Activated T-helper 17 cell treated with anti-CD3 and anti-CD28 coated beads, Interleukin-2, amount 50 U/mL, for 72 hours (primary cell): ENCODE data around the gene IDUA. TPM values are rescaled to one million over a fixed set of nuclear protein-coding genes. Genes with fewer than 3 reads are reported as not detected.

Experiments used
- ATAC-seq: fragments of 150-1000 bp; cut with Tn5 transposase; replicated peaks from 2 replicates; pipeline ENCODE4 v1.10.0; 2021; ENCODE audit warnings: mild to moderate bottlenecking, moderate library complexity
- H3K27ac Mint-ChIP-seq: one replicate; pipeline ENCODE4 v1.8.0; 2022; ENCODE audit warnings: mixed read lengths
- H3K27me3 Mint-ChIP-seq: one replicate; pipeline ENCODE4 v1.8.0; 2022; ENCODE audit warnings: mixed read lengths
- H3K36me3 Mint-ChIP-seq: one replicate; pipeline ENCODE4 v1.8.0; 2022; ENCODE audit warnings: low read depth, mild to moderate bottlenecking, mixed read lengths
- H3K4me1 Mint-ChIP-seq: one replicate; pipeline ENCODE4 v1.8.0; 2022; ENCODE audit warnings: mixed read lengths
- H3K4me3 Mint-ChIP-seq: one replicate; pipeline ENCODE4 v1.8.0; 2022; ENCODE audit warnings: mild to moderate bottlenecking, mixed read lengths
- H3K9me3 Mint-ChIP-seq: one replicate; pipeline ENCODE4 v1.8.0; 2022; ENCODE audit warnings: mixed read lengths
- total RNA-seq, 2 donors: library from RNA; stranded (reverse); gene quantifications; one replicate each; pipeline ENCODE4 v1.2.3, GENCODE V29; 2022

The IDUA gene
- total RNA-seq, 2 donors from 2014 or later, result 14.9 to 16.4 TPM

DNA sequence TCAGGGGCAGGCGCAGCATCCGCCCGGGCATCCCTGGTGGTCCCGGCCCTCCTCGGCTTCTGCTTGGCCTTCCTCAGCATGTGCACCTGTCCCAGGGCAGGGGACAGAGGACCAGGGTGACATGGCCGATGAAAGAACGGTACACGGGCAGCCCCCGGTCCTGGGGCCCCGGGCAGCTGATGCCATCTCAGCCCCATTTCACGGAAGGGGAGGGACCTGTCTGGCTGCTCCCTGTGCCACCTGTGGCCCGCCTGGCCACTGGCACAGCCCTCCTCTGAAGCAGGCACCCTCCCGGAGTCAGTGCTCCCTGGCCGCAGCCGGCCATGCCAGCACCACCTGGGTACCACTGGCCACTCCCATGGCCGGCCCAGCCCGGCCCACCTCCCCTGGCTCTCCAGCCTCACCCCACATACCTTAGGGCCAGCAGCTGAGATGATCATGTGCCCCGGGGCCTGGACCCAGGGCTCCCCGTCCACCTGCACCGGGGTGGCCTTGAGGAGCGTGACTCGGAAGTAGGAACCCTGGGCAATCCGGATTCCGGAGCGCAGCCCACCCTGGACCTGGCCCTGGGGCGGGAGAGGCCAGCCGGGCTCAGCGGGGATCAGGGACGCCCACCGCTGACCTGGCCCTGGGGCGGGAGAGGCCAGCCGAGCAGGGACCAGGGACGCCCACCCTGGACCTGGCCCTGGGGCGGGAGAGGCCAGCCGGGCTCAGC lies 26.1 kb upstream of the IDUA start:
- H3K27ac Mint-ChIP-seq, result no peak overlapping the region
- H3K9me3 Mint-ChIP-seq, result no peaks in the 10 kb centered on the region
- no peak for ATAC-seq
- H3K27me3 Mint-ChIP-seq, result no peaks in the 10 kb centered on the region
- H3K4me3 Mint-ChIP-seq, result no peak overlapping the region
- no peaks in the 10 kb centered on the region for H3K4me1 Mint-ChIP-seq
- no peaks in the 10 kb centered on the region for H3K36me3 Mint-ChIP-seq

DNA sequence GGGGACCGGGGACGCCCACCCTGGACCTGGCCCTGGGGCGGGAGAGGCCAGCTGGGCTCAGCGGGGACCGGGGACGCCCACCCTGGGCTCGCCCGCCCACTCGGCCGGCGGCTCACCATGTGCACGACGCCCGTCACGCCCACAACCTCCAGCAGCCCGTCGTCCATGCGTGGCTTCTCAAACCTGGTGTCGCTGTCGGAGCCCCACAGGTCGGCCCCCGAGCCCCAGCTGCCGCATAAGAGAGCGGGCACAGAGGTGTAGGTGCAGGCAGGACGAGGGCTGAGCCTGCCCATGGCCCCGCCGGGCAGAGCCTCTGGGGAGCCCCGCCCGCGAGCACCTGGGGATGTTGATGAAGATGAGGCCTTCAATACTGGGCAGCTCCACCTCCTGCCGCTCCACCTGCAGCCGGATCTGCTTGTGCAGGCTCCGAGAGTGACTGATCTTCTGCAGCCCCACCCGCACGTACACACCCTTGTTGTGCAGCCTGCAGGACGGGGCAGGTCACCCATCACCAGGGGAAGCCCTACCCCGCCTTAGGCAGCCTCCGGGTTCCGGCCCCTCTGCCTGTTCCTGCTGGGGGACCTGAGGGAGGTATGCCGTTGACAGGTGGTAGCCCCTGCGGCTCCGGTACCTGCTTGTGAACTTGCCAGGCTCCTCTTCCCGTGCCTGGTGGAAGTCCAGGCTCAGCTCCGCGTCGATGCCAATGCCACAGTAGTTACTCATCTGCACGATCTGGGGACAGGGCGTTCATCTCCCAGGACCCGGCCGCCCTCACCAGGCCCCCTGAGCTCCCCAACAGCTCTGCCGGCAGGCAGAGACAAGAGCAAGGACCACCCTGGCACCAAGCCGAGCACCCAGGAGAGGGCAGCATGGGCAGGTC lies 25.3 kb upstream of the IDUA start:
- H3K27ac Mint-ChIP-seq, result no peak overlapping the region
- H3K36me3 Mint-ChIP-seq, result no peaks in the 10 kb centered on the region
- no peak for ATAC-seq
- H3K27me3 Mint-ChIP-seq, result no peaks in the 10 kb centered on the region
- no peak overlapping the region for H3K4me3 Mint-ChIP-seq
- H3K4me1 Mint-ChIP-seq, result no peaks in the 10 kb centered on the region
- no peaks in the 10 kb centered on the region for H3K9me3 Mint-ChIP-seq

DNA sequence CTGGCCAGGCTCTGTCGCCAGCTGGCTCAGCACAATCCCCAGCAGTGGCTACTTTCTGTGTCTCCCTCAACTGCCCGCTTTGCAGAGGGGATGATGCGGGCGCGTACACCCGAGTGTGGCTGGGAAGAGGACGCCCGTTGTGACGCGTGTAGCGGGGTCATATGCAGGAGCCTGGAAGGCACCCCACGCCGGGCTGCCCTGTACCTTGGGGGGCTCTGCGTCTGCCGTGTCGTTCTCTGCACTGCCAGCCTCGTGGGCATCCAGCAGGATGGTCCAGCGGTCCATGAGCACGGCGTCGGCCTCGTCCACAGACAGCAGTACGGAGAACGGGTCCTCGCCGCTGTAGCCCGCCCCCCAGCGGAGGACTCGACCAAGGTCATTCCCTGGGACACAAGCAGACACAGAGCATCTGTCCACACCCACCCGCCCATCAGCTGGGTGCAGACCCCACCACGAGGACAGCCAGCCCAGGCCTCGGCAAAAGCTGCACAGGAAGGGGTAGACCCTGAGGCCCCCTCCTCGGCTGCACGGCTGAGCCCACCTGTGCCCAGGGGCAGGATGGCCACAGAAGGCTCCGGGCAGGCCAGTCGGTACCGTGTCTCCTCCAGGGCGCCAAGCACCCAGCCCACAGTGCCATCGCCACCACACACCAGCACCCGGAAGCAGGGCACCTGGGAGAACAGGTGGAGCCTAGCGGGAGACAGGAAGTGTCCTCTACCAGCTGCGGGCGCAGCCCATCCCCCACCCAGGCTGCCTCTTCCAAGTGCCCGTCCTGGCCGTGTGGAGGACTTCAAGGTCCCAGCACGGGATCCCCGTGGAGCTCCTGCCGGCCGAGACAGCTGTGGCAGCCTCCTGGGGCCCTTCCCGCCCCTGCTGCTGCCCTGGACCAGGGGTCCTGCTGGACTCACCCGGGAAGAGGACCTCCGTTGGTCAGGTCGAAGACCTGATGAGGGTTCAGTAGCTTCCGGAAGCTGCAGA lies 24.3 kb upstream of the IDUA start:
- Mint-ChIP-seq H3K36me3 (no peaks in the 10 kb centered on the region), H3K4me1 (no peaks in the 10 kb centered on the region), H3K9me3 (no peaks in the 10 kb centered on the region), H3K27me3 (no peaks in the 10 kb centered on the region), H3K4me3 (no peak overlapping the region), H3K27ac (no peak overlapping the region)
- no peak for ATAC-seq

DNA sequence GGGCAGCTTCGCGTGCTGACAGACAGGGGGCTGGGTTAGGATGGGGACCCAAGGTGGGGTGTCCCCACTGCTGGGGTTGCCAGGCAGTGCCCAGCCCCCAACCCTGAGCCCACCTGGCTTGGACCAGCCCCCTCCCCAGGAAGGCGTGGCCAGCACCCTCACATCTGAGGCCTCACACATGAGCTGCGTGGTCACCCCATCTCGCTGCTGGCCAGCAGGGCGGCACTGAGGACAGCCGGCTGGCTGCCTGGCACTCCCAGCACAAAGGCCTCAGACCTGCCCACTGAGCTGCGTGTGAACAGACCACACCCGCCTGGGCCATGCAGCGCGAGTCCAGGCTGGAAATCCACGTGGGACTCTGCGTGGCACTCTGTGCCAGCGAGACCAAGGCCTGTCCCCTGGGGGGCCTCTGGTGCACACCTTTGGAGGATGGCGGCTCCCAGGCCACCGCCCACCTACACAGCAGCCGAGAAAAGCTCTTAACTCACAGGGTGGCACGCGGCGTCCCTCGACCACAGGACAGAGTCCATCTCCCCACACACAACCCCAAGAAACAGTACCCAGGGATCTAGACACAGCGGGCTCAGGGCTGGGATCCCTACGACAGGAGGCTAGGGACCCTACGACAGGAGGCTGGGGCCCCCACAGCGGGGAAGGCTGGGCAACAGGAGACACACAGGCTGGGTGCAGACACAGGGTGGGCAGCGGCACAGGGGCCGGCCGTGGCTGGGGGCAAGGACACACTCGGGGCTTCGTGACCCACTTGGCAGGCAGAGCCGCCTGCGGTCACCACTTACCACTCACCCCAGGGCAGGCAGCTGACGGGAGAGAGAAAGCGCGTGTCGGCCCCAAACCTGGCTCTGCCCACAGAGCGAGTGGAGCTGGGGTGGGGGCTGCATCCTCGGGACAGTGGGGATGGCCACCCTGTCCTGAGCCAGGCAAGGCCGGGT lies 23.3 kb upstream of the IDUA start:
- no peaks in the 10 kb centered on the region for H3K9me3 Mint-ChIP-seq
- H3K4me3 Mint-ChIP-seq, result no peak overlapping the region
- no peaks in the 10 kb centered on the region for H3K27me3 Mint-ChIP-seq
- no peak overlapping the region for H3K27ac Mint-ChIP-seq
- ATAC-seq, result no peak
- H3K4me1 Mint-ChIP-seq, result no peaks in the 10 kb centered on the region
- no peaks in the 10 kb centered on the region for H3K36me3 Mint-ChIP-seq

DNA sequence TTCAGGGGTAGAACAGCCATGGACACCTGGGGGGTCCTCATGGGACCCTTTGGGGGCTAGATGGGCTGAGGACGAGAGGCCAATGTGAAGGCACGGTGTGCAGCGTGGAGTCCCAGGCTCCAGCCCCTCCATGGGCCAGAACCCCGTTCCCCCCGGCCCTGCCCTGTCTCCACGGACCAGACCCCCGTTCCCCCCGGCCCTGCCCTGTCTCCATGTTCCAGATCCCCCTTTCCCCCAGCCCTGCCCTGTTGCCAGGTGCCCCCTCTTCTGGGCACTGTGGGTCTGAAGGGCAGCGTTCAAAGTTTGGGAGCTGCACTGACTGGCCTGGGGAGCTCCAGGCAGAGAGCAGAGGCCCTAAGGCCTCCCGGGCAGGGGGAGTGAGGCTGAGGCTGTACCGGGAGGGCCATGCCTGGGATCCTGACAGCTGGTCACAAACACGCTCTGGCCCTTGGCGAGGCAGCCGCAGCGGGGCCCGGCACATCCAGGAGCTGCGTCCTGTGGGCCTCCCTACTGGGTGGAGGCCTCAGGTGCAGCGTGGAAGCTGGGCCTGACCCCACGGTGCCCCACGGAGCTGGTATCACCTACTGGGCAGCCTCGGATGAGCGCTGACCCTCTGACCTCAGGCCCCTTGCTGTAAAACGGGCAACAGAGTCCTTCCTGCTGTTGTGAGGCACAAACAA lies 22.4 kb upstream of the IDUA start:
- H3K4me1 Mint-ChIP-seq, result no peaks in the 10 kb centered on the region
- H3K36me3 Mint-ChIP-seq, result no peaks in the 10 kb centered on the region
- H3K27me3 Mint-ChIP-seq, result no peaks in the 10 kb centered on the region
- H3K9me3 Mint-ChIP-seq, result no peaks in the 10 kb centered on the region
- no peak overlapping the region for H3K4me3 Mint-ChIP-seq
- no peak overlapping the region for H3K27ac Mint-ChIP-seq
- ATAC-seq, result no peak

DNA sequence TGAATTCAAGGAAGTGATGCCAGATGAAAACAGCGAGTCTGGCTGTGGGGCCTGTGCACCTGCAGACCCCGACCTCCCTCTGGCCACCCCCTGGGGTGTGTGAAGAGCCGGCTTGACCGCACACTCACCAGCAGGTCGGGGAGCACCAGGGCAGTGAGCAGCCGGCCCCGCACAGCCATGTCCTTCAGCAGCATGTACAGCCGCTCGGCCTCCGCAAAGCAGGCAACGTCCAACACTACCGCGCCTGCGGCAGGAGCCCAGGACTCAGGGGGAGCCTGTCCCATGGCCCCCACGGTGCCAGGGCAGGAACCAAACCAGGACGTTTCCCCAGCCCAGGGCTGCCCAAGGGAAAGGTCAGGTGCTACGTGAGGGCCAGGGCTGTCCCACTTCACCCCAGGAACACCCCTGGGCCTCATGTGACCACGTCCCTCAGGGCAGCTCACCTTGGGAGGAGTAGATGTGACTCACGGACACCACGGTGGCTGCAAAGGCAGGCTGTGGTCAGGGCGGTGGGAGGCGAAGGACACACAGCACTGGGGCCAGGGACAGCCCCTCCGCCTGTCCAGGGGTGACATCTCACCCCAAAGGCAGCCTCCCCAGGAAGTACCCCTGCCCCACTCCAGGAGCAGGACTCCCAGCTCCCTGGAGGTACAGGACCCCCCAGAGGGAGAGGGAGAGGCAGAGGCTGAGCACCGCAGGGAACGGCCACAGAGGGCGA lies 21.6 kb upstream of the IDUA start:
- Mint-ChIP-seq H3K4me1 (no peaks in the 10 kb centered on the region), H3K27ac (no peak overlapping the region), H3K27me3 (no peaks in the 10 kb centered on the region), H3K36me3 (no peaks in the 10 kb centered on the region), H3K4me3 (no peak overlapping the region), H3K9me3 (no peaks in the 10 kb centered on the region)
- ATAC-seq, result no peak

DNA sequence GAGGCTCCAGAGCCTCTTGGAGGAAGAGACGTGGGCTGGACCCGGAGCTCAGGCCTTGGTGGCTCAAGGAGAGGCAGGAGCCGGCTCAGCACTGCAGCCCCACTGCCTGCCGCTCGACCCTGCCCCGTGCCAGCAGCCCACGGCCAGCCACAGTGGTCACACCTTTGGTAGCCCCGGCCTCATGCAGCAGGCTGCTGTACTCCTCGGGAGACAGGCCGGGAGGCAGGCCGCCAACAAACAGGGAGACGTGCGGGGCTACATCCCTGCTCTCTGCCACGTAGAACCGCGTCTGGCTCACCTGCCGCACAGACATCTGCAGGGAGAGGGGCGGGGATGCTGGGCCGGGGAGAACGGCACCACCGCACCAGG lies 21.1 kb upstream of the IDUA start:
- Mint-ChIP-seq H3K27ac (no peak overlapping the region), H3K9me3 (no peaks in the 10 kb centered on the region), H3K27me3 (no peaks in the 10 kb centered on the region), H3K4me3 (no peak overlapping the region), H3K36me3 (no peaks in the 10 kb centered on the region), H3K4me1 (no peaks in the 10 kb centered on the region)
- no peak for ATAC-seq

DNA sequence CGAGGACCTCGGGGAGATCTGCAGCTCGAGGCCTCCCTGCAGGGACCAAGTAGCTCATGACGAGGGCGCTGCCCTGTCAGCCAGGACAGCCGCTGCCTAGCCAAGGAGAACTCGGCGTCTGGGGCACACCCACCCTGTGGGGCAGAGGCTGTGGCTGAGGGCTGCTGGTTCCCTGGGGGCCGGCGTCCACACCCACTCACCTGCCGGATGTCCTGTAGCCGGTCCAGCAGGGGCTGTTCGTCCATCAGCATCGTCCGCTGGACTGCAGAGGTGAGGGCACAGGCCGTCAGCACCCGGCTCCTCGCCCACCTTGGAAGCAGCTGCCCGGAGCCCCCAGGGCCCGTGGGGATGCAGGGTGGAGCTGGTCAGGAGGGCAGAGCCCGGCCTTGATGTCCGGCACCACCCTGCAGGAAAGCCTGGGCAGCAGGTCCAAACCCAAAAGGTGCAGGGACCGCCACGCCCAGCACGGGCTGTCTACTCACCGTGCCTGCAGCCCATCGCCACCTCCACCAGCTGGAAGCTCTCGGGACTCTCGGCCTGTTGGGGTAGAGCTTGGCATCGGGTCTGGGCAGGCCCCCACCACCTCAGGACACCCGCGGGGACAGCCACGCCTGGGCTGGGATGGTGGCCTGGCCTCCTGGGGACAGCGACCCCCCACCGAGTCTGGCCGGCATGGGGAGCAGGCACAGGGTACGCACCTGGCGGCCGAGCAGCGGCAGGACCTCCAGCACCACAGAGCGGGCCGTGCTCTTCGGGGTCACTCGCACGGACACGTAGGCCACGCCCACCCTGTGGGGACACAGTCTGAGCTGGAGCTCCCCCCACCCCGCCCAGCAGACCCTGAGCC lies 20.4 kb upstream of the IDUA start:
- no peaks in the 10 kb centered on the region for H3K36me3 Mint-ChIP-seq
- H3K27ac Mint-ChIP-seq, result no peak overlapping the region
- H3K4me3 Mint-ChIP-seq, result no peak overlapping the region
- H3K4me1 Mint-ChIP-seq, result no peaks in the 10 kb centered on the region
- H3K9me3 Mint-ChIP-seq, result no peaks in the 10 kb centered on the region
- no peaks in the 10 kb centered on the region for H3K27me3 Mint-ChIP-seq
- ATAC-seq, result no peak

DNA sequence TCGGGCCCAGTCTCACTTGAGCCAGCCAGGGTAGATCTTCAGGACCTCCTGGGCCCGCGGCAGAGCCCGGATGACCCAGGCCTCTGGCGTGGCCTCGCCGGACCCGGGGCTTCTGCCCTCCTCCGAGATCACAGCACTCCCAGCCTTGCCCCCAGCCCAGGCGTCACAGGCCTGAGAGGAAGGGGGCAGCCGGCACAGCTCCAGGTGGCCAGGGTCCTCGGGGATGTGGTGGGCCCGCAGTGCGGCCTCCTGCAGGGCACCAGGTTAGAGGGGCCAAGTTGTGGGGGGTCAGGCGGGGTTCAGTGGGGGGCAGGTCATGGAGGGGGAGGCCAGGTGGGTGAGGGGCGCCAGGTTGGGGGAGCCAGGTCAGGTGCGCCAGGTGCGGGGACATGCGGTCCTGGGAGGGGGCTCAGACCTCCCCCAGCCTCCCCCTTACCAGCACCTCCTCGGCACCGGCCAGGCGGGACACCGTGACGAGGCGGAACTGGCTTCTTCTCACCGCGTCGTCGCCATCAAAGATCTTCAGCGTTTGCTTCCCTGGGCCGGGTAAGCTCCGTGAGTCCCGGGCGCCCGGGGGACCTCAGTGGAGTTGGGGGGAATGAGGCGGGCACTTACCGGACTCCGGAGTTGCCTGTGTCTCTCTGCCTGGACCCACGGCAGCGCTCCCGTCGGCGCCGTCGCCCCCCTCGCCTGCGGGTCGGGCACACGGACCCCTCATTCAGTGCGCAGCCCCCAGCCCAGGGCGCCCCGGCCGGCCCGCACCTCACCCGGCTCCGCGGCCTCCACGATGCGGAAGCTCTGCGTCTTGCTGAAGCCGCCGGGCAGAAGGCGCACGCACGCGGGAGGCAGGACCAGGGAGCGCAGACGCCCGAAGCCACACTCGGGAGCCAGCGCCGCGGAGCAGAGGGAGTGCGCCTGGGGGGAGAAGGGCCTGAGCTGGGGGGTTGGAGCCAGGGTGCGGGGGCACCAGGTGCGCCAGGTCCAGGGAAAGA lies 19.4 kb upstream of the IDUA start:
- no peaks in the 10 kb centered on the region for H3K9me3 Mint-ChIP-seq
- no peaks in the 10 kb centered on the region for H3K4me1 Mint-ChIP-seq
- no peak overlapping the region for H3K4me3 Mint-ChIP-seq
- no peaks in the 10 kb centered on the region for H3K36me3 Mint-ChIP-seq
- no peak for ATAC-seq
- no peaks in the 10 kb centered on the region for H3K27me3 Mint-ChIP-seq
- no peak overlapping the region for H3K27ac Mint-ChIP-seq

DNA sequence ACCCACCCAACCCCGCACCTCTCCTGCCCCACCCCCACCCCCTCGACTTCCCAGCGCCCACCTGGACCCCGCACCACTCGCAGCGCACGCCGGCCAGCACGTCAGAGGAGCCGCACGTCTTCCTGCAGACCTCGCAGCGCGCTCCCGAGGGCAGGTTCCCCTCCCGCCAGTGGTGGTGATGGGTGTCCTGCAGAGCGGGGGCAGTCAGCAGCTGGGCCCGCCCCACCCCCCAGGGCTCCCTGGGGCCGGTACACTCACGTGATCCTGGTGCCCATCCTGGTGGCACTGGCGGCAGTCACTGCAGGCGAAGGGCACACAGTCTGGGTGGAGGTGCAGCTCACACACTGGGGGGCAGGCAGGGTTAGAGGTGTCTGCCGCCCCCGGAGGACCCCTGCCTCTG lies 18.6 kb upstream of the IDUA start:
- H3K9me3 Mint-ChIP-seq, result no peaks in the 10 kb centered on the region

DNA sequence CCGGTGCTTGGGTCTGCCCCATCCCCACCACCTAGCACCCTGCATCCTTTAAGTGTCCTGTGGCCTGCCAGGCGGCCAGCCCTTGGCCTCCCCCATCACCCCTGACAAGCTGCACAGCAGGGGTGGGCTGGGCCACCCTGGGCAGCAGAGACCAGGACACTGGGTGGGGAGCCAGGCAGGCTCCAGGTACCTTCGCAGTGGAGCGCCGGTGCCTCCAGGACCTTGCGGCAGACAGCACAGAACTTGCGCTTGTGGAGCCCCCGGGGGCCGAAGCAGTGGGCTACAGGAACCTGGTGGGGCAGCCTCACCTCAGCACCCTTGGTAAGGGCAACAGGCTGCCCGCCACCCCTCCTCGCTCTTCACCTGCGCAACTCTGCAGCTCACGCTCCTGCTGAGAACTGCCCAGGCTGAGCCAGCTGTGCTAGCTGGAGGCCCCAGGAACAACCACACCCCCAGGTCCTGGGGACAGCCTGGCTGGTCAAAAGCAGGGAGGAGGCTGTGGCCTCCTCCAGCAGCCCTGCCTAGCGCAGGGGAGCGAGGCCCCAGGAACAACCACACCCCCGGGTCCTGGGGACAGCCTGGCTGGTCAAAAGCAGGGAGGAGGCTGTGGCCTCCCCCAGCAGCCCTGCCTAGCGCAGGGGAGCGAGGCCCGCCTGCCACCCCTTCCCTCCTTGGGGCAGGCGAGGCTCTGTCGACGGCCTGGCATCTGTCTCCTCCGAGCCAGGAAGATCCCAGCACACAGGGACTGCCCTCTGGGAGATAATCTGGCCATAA lies 18.0 kb upstream of the IDUA start:
- no peaks in the 10 kb centered on the region for H3K9me3 Mint-ChIP-seq
- no peaks in the 10 kb centered on the region for H3K4me1 Mint-ChIP-seq
- H3K4me3 Mint-ChIP-seq, result no peak overlapping the region
- no peak for ATAC-seq
- H3K27me3 Mint-ChIP-seq, result no peaks in the 10 kb centered on the region
- no peaks in the 10 kb centered on the region for H3K36me3 Mint-ChIP-seq
- H3K27ac Mint-ChIP-seq, result no peak overlapping the region

More for the DNA sequence above, 18.6 kb upstream of the IDUA start:
- no peak for ATAC-seq
- no peaks in the 10 kb centered on the region for H3K4me1 Mint-ChIP-seq
- no peak overlapping the region for H3K27ac Mint-ChIP-seq
- no peaks in the 10 kb centered on the region for H3K36me3 Mint-ChIP-seq
- no peak overlapping the region for H3K4me3 Mint-ChIP-seq
- no peaks in the 10 kb centered on the region for H3K27me3 Mint-ChIP-seq
